HG03103 (cell line): Measurements from ENCODE around the gene GRM1.

Source experiments
- ATAC-seq: cut with Tn5 transposase; IDR thresholded peaks from one replicate; pipeline ENCODE4 v1.9.1; 2021; ENCODE audit warnings: low read depth; ENCODE audit not compliant: unreplicated experiment

Gene GRM1

DNA sequence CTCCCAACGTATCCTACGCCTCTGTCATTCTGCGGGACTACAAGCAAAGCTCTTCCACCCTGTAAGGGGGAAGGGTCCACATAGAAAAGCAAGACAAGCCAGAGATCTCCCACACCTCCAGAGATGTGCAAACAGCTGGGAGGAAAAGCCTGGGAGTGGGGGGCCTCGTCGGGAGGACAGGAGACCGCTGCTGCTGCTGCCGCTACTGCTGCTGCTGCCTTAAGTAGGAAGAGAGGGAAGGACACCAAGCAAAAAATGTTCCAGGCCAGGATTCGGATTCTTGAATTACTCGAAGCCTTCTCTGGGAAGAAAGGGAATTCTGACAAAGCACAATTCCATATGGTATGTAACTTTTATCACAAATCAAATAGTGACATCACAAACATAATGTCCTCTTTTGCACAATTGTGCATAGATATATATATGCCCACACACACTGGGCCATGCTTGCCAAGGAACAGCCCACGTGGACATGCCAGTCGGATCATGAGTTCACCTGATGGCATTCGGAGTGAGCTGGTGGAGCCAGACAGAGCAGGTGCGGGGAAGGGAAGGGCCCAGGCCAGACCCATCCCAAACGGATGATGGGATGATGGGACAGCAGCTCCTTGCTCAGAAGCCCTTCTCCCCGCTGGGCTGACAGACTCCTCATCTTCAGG is 406.0 kb downstream of the GRM1 start:
- ATAC-seq = no peak

DNA sequence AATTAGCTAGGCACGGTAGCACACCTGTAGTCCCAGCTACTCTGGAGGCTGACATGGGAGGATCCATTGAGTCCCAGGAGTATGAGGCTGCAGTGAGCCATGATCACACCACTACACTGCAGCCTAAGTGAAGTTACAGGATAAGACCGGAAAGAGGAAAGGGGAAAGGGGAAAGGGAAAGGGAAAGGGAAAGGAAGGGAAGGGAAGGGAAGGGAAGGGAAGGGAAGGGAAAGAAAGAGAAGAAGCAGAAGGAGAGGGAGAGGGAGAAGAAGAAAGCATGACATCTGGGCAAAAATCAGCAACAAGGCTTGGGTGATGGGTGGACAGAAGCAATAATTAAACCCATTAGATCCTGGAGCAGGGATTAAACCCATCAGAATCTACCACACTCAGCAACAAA is 413.0 kb downstream of the GRM1 start:
- no peak for ATAC-seq

DNA sequence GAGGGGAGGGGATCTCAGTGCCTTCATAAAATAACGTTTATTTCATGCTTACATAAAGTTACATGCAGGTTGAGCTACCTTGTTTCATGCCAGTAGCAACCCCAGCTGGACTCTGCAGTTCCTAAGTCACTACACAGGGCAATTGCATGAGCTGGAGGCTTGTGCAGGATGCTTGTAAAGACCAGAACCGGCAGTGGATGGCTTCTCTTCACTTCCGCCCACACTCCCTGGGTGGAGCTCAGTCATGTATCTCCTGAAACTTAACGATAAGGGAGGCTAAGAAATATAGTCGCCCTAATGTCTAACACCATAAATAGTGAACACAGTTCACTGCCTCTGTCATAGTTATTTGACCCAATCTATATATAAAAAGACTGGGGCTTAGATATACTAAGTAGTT is 415.3 kb downstream of the GRM1 start:
- no peak for ATAC-seq

DNA sequence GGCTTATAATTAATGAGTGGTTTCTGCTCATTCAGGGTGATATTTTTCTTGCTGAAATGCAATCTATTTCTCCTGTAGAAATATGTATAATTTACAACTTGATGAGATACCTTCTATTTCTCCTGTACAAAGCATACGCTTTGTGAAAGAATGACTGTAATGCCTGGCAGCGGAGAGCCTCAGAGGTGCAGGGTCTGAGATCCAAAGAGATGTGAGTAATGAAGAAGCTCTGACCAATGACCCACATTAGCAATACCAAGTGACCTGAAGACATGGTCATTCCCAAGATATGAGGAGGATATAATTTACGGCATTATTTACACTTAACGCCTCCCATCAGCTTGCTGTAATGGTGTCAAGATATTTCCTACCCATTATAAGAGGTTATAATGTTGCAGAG is 416.4 kb downstream of the GRM1 start:
- no peak for ATAC-seq

DNA sequence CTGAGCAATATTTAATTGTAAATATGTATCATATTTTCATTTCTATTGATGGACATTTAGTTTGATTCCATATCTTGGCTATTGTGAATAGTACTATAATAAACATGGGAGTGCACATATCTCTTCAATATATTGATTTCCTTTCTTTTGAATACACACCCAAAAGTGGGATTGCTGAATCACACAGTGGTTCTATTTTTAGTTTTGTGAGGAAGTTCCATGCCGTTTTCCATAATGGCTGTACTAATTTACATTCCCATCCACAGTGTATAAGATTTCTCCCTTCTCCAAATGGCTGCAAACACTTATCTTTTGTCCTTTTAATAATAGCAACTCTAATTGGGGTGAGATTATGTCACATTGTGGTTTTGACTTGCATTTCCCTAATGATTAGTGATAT is 428.0 kb downstream of the GRM1 start:
- no peak for ATAC-seq

DNA sequence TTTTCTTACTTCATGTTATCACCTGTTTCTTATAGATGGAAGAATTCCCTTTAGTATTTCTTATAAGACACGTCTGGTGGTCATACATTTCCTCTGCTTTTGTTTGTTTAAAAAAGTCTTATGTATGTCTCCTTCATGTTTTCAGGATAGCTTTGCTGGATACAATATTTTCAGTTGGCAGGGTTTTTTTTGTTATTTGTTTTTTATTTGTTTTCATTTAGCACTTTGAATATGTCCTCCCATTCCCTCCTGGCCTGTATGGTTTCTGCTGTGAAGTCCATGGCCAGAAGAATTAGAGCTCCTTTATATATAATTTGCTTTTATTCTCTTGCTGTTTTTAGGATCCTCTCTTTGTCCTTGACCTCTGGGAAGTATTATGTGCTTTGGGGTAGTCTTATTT is 432.1 kb downstream of the GRM1 start:
- ATAC-seq = no peak

DNA sequence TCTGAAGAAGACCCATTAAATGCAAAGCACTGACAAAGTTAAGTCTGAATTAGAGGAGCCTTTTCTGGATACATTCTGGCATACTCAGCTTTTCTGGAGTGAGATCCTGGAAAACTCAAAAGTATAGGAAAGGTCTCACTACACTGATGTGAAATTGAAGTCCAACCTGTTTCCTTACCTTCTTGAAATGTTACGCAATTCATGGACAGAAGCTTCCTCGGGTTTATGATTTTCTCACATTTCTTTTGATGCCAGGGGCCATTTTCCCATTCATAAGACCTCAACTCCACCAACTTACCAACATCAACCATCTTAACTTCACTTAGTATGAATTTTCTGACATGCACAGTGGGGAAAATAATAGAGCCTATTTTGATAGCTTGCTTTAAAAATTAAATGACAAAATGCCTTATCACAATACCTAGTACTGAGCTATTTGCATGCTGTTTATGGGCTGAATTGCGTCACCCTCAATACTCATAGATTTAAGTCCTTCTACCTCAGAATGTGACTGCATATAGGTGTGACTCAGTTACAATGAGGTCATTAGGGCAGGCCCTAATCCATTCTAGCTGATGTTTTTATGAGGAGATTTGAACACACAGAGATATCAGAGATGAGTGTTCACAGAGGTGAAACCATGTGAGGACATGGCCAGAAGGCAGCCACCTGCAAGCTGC is 441.4 kb downstream of the GRM1 start:
- ATAC-seq = no peak

DNA sequence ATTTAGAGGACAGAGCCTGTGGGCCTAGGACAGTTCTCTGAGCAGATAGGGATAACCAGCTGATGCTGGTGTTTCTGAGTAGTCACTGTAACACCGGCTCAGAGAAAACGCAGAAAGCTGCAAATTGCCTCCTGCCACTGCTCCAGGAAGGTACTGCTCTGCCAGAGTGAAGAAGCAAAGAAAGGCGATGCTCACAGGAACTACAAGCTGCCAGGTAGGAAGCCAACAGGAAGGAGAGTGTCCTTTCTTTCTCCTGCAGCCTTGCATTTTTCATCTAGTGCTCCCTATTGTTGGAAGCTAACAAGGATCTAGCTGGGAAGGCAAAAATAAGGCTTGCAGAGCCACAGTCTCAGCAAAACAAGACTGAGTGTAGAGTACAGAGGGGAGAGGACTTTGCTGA is 444.1 kb downstream of the GRM1 start:
- no peak for ATAC-seq

DNA sequence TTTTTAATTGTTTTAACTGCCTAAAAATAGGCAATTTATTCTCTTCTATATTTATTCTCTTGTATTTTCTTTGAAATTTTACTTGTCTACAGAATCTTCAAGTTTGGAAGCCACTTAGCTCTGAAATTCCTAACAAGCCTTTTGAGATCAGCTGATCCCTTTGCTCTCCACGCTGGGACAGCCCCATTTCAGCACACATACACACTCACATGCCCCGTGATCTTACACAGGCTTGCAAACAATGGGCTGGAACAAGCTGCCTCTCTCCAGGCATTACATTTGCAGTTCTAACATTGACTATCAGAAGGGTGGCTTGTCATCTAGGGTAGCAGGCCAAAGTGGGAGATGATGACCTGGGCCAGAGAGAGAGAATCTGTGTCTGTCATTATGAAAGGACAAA is 452.7 kb downstream of the GRM1 start:
- ATAC-seq = no peak

DNA sequence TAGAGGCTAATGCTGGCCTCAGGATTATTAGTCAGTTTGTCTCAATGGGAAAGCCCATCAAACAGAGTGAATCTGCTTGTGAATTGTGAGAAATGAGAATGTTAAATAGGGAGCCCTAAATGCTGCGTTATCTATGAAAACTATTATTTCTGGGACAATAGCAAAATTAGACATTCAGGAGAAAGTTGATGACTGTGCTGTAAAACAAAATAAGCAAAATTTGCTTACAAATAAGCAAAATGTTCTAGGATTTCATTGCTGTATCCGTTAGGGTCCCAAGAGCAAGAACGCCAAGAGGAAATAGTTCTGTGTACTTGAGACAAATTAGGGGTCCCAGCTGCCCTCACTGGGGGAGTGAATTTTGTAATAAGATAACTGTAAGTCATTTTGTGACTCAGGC is 455.5 kb downstream of the GRM1 start:
- ATAC-seq = no peak
